H1 (cell line): Measurements from ENCODE around the gene DBX1. TPM values are rescaled to one million over a fixed set of nuclear protein-coding genes. Genes with fewer than 3 reads are reported as not detected.

Experiments used
- CTCF ChIA-PET: fragments of 300-600 bp; sonication (Branson Sonifier 250); formaldehyde crosslinking; loops from one replicate; lab custom pipeline; 2021; ENCODE audit not compliant: partially characterized antibody; lab: Charles Lee
- POLR2A ChIA-PET: fragments of 300-600 bp; sonication (Branson Sonifier 250); formaldehyde crosslinking; loops from one replicate; lab custom pipeline; 2021; ENCODE audit warnings: inconsistent platforms; ENCODE audit not compliant: partially characterized antibody; lab: Charles Lee
- DNase-seq, 2 experiments: peaks; one replicate each; pipeline versions ENCODE4 v3.0.0 to v3.0.0-alpha.2; 2010 to 2022; ENCODE audit warnings: low spot score in 2 of 2, low read depth in 1 of 2, mixed read lengths in 1 of 2
- FAIRE-seq: peaks from 2 replicates; lab custom pipeline; 2011; peaks lifted over from hg19 to GRCh38; lab: Jason Lieb, UNC
- H2AFZ ChIP-seq: 2 replicates; pipeline ENCODE4 v1.8.1; 2012; ENCODE audit warnings: low read length, inconsistent platforms
- H2AK5ac ChIP-seq: 2 replicates; pipeline ENCODE4 v1.6.1; 2013; ENCODE audit warnings: low read depth, low read length
- H2BK120ac ChIP-seq: replicated peaks from 2 replicates; pipeline ENCODE3; 2013; ENCODE audit warnings: low read depth, low read length, inconsistent platforms
- H2BK12ac ChIP-seq: 2 replicates; pipeline ENCODE4 v1.6.1; 2013; ENCODE audit warnings: low read depth, low read length
- H2BK15ac ChIP-seq: 2 replicates; pipeline ENCODE4 v1.6.1; 2013; ENCODE audit warnings: low read length
- H2BK20ac ChIP-seq: 2 replicates; pipeline ENCODE4 v1.6.1; 2013; ENCODE audit warnings: low read length
- H2BK5ac ChIP-seq: 2 replicates; pipeline ENCODE4 v1.6.1; 2013; ENCODE audit warnings: low read depth, low read length
- H3K14ac ChIP-seq: 2 replicates; pipeline ENCODE4 v1.6.1; 2013; ENCODE audit warnings: inconsistent platforms; ENCODE audit not compliant: insufficient read length
- H3K18ac ChIP-seq: 2 replicates; pipeline ENCODE4 v1.6.1; 2013; ENCODE audit warnings: low read length; ENCODE audit errors: extremely low read depth
- H3K23ac ChIP-seq: 2 replicates; pipeline ENCODE4 v1.6.1; 2013; ENCODE audit warnings: inconsistent platforms; ENCODE audit not compliant: insufficient read length
- H3K23me2 ChIP-seq: 2 replicates; pipeline ENCODE4 v1.6.1; 2013; ENCODE audit warnings: low read depth, low read length
- H3K27ac ChIP-seq: 2 replicates; pipeline ENCODE4 v1.6.1; 2011; ENCODE audit warnings: low read depth, low read length, inconsistent platforms
- H3K27me3 ChIP-seq, 4 experiments: replicated peaks in 1 of 4; 1 replicate in 1 of 4; 2 replicates in 3 of 4; pipeline versions ENCODE4 v1.6.1 to v1.8.1; 2011 to 2013; ENCODE audit warnings: low read length in 3 of 4, mild to moderate bottlenecking in 3 of 4, inconsistent platforms in 2 of 4, mixed read lengths in 2 of 4, moderate library complexity in 1 of 4; ENCODE audit not compliant: control insufficient read depth in 3 of 4, insufficient read depth in 3 of 4; ENCODE audit errors: extremely low read depth in 1 of 4
- H3K36me3 ChIP-seq, 4 experiments: 2 replicates each; pipeline versions ENCODE4 v1.6.1 to v1.8.1; 2011 to 2013; ENCODE audit warnings: mild to moderate bottlenecking in 4 of 4, low read length in 3 of 4, moderate library complexity in 2 of 4, control low read depth in 1 of 4, inconsistent platforms in 1 of 4; ENCODE audit not compliant: insufficient read depth in 4 of 4, control insufficient read depth in 2 of 4
- H3K4ac ChIP-seq: replicated peaks from 2 replicates; pipeline ENCODE3; 2013; ENCODE audit warnings: low read length, low read depth, mixed read lengths, inconsistent platforms; ENCODE audit not compliant: insufficient read length
- H3K4me1 ChIP-seq, 4 experiments: replicated peaks in 1 of 4; 1 replicate in 1 of 4; 2 replicates in 3 of 4; pipeline versions ENCODE4 v1.6.1 to v1.8.1; 2011 to 2013; ENCODE audit warnings: low read length in 3 of 4, inconsistent platforms in 2 of 4, mixed read lengths in 1 of 4; ENCODE audit not compliant: insufficient read depth in 4 of 4, control insufficient read depth in 3 of 4
- H3K4me2 ChIP-seq, 2 experiments: 2 replicates each; pipeline versions ENCODE4 v1.6.1 to v1.8.1; 2011 to 2013; ENCODE audit warnings: low read depth in 2 of 2, low read length in 2 of 2, control low read depth in 1 of 2, inconsistent platforms in 1 of 2, mild to moderate bottlenecking in 1 of 2; ENCODE audit not compliant: insufficient read depth in 1 of 2
- H3K4me3 ChIP-seq, 4 experiments: fragments of 200-600, 300-600 bp in 1 of 4; sonication (generic), shearing (Covaris generic), sonication (Bioruptor Twin) in 1 of 4; 2 replicates each; pipeline versions ENCODE4 v1.5.1 to v1.8.1; 2011 to 2016; ENCODE audit warnings: low read length in 4 of 4, low read depth in 3 of 4, control low read depth in 2 of 4, inconsistent platforms in 2 of 4, mild to moderate bottlenecking in 2 of 4, mixed read lengths in 1 of 4, moderate library complexity in 1 of 4; ENCODE audit not compliant: insufficient read depth in 2 of 4; ENCODE audit errors: extremely low read depth in 1 of 4
- H3K56ac ChIP-seq: replicated peaks from 2 replicates; pipeline ENCODE3; 2013; ENCODE audit warnings: low read depth, mild to moderate bottlenecking, mixed read lengths, low read length, inconsistent platforms; ENCODE audit not compliant: insufficient read length
- H3K79me1 ChIP-seq: 2 replicates; pipeline ENCODE4 v1.6.1; 2013; ENCODE audit warnings: low read depth, low read length, control low read depth
- H3K79me2 ChIP-seq, 2 experiments: 2 replicates each; pipeline versions ENCODE4 v1.6.1 to v1.8.1; 2012 to 2013; ENCODE audit warnings: low read length in 2 of 2, mild to moderate bottlenecking in 2 of 2, inconsistent platforms in 1 of 2; ENCODE audit not compliant: insufficient read depth in 2 of 2, control insufficient read depth in 1 of 2
- H3K9ac ChIP-seq, 4 experiments: replicated peaks in 1 of 4; 1 replicate in 1 of 4; 2 replicates in 3 of 4; pipeline versions ENCODE4 v1.6.1 to v1.8.1; 2011 to 2013; ENCODE audit warnings: low read depth in 3 of 4, low read length in 3 of 4, control low read depth in 2 of 4, mild to moderate bottlenecking in 2 of 4, moderate library complexity in 2 of 4, inconsistent platforms in 1 of 4; ENCODE audit errors: extremely low read depth in 1 of 4
- H3K9me3 ChIP-seq, 2 experiments: 2 replicates each; pipeline versions ENCODE4 v1.6.1 to v1.8.1; 2012 to 2013; ENCODE audit warnings: mild to moderate bottlenecking in 2 of 2, moderate library complexity in 2 of 2, control low read depth in 1 of 2, inconsistent platforms in 1 of 2, low read depth in 1 of 2, low read length in 1 of 2, mixed read lengths in 1 of 2; ENCODE audit not compliant: insufficient read depth in 2 of 2
- H4K20me1 ChIP-seq, 2 experiments: replicated peaks in 1 of 2; 2 replicates each; pipeline versions ENCODE3 to v1.8.1; 2011 to 2013; ENCODE audit warnings: inconsistent platforms in 2 of 2, low read length in 2 of 2, mild to moderate bottlenecking in 1 of 2; ENCODE audit not compliant: insufficient read depth in 2 of 2, control insufficient read depth in 1 of 2
- H4K5ac ChIP-seq: 2 replicates; pipeline ENCODE4 v1.6.1; 2013; ENCODE audit warnings: low read length, low read depth, mixed read lengths, inconsistent platforms; ENCODE audit not compliant: insufficient read length
- H4K8ac ChIP-seq: 2 replicates; pipeline ENCODE4 v1.8.0; 2013; ENCODE audit warnings: mild to moderate bottlenecking, moderate library complexity, low read length, inconsistent platforms; ENCODE audit not compliant: insufficient read depth; ENCODE audit errors: extremely low read depth
- H4K91ac ChIP-seq: replicated peaks from 2 replicates; pipeline ENCODE3; 2013; ENCODE audit warnings: low read length, mixed read lengths, inconsistent platforms; ENCODE audit not compliant: insufficient read length
- FOSL1 ChIP-seq: IDR thresholded peaks from 2 replicates; pipeline ENCODE4 v1.6.1; 2011; ENCODE audit warnings: mild to moderate bottlenecking, low read depth, low read length, moderate library complexity; ENCODE audit not compliant: insufficient read depth
- NRF1 ChIP-seq: IDR thresholded peaks from 2 replicates; pipeline ENCODE4 v1.6.1; 2011; ENCODE audit warnings: mild to moderate bottlenecking, low read depth, low read length, improper control_type of control experiment
- WGBS, 2 experiments: shearing (Covaris generic) in 1 of 2; methylation state at CpG; one replicate each; pipeline versions ENCODE4 v1.1.6 to v1.1.7; 2013 to 2015; ENCODE audit warnings: low lambda C conversion rate in 2 of 2, mixed read lengths in 2 of 2, inconsistent platforms in 1 of 2, low coverage in 1 of 2, missing lambda C conversion rate in 1 of 2; ENCODE audit not compliant: insufficient replicate concordance in 2 of 2, insufficient coverage in 1 of 2, insufficient read length in 1 of 2; ENCODE audit errors: extremely low coverage in 1 of 2, missing lambda C conversion rate in 1 of 2; 5-methylcytosine and 5-hydroxymethylcytosine counted together
- polyA plus RNA-seq, 7 experiments: library from polyadenylated mRNA; depleted of rRNA in 3 of 7; stranded (reverse) in 5 of 7; unstranded in 2 of 7; fragments of >200 nt in 5 of 7; fragments of 200-250 nt in 2 of 7; gene quantifications; 1 replicate in 5 of 7; 2 replicates in 1 of 7; 4 replicates in 1 of 7; pipeline versions ENCODE4 v1.2.1 to v1.2.3, GENCODE V29; 2011 to 2013; ENCODE audit warnings: missing spikeins in 2 of 7, mixed read lengths in 2 of 7
- total RNA-seq: library from RNA; stranded (reverse); fragmentation: NEBNext Ultra II Directional; extraction: Animal tissue kit (Norgen Biotek cat#: 25700); gene quantifications from 2 replicates; pipeline ENCODE4 v1.2.1, GENCODE V29; 2021

Gene DBX1
- total and polyA plus RNA-seq, 2 of the 8 experiments (the other 6 are each of a cell fraction or from before 2014, with no cell fraction given), result not detected

GRCh38 chr11:20119315-20119714, 41.0 kb downstream of the DBX1 start:
- H4K5ac ChIP-seq, result no peak overlapping the region
- DNase-seq (no peak), FAIRE-seq (no peak)
- POLR2A ChIA-PET, result no interaction called here
- no peak overlapping the region for H3K4me2 ChIP-seq
- no peak overlapping the region for H2AFZ ChIP-seq
- peaks cover 2% of the 10 kb centered on the region in 2 experiments for H4K20me1 ChIP-seq
- 92% methylated on average over 12 of the region's 12 CpGs; no CpG with 5 or more reads in 1 of the 2 experiments for WGBS, 2 experiments
- CTCF ChIA-PET, result interaction anchor here (0.5 to 1.1 kb wide), 4 partner anchors 9 to 324 kb away, joined by 3 read pairs; no protein-coding TSS in a partner anchor
- 0 out of 2 replicates have a peak, but pooled peaks cover 2% of the 10 kb centered on the region for H3K79me1 ChIP-seq
- no peak overlapping the region for H2BK12ac ChIP-seq
- H3K23ac ChIP-seq, result no peak overlapping the region
- no peaks in the 10 kb centered on the region for H3K23me2 ChIP-seq
- peaks cover 6 to 43% (median 37%) of the 10 kb centered on the region in 4 experiments for H3K36me3 ChIP-seq
- H3K56ac ChIP-seq, result no peak overlapping the region
- TF ChIP-seq FOSL1 (no peak), NRF1 (no peak)
- no peaks in the 10 kb centered on the region for H3K79me2 ChIP-seq
- H2BK5ac ChIP-seq, result no peak overlapping the region
- no peak overlapping the region for H3K4me3 ChIP-seq
- H2BK120ac ChIP-seq, result no peak overlapping the region
- H4K91ac ChIP-seq, result no peak overlapping the region
- no peaks in the 10 kb centered on the region for H3K9me3 ChIP-seq
- no peak overlapping the region for H2BK15ac ChIP-seq
- no peak overlapping the region for H3K9ac ChIP-seq
- H3K27ac ChIP-seq, result no peak overlapping the region
- no peak overlapping the region for H3K4ac ChIP-seq
- no peak overlapping the region for H3K14ac ChIP-seq
- H3K4me1 ChIP-seq, result no peaks in the 10 kb centered on the region
- H2BK20ac ChIP-seq, result no peak overlapping the region
- no peak overlapping the region for H2AK5ac ChIP-seq
- H4K8ac ChIP-seq, result no peak overlapping the region
- no peak overlapping the region for H3K18ac ChIP-seq
- H3K27me3 ChIP-seq, result no peaks in the 10 kb centered on the region
